ENCODE results near the gene UCK2. TPM values are rescaled to one million over a fixed set of nuclear protein-coding genes. Genes with fewer than 3 reads are reported as not detected.

UCK2 gene
- total RNA-seq, 2 experiments from 2014 or later, result 66.5 to 72.2 TPM

GRCh38 chr1:165858967-165859845 is 31.8 kb downstream of the UCK2 start:
- no peak overlapping the region for H3K4me3 Mint-ChIP-seq
- POLR2A ChIA-PET, result no interaction called here
- intact Hi-C loops (cut with micrococcal nuclease), result no loop called here
- peaks cover 5% of the 10 kb centered on the region for H3K4me1 Mint-ChIP-seq (ENCODE audit: low read depth)
- no peak for ATAC-seq
- H3K9me3 Mint-ChIP-seq, result no peaks in the 10 kb centered on the region
- DNase-seq, result no peak
- no peaks in the 10 kb centered on the region for H3K27me3 Mint-ChIP-seq
- no peak for TF ChIP-seq CTCF (IDR thresholded peaks at IDR 0.05)
- CTCF ChIA-PET, result interaction anchor here (0.8 kb wide), 1 partner anchor 9 kb away, joined by 3 read pairs; no protein-coding TSS in a partner anchor
- H3K27ac Mint-ChIP-seq, result no peak overlapping the region
- peaks cover 3% of the 10 kb centered on the region for H3K36me3 Mint-ChIP-seq (ENCODE audit: low read depth)

GRCh38 chr1:165860065-165860464 is 32.7 kb downstream of the UCK2 start:
- Mint-ChIP-seq H3K4me3 (no peak overlapping the region), H3K36me3 (ENCODE audit: low read depth) (peaks cover 5% of the 10 kb centered on the region), H3K27ac (no peak overlapping the region), H3K9me3 (no peaks in the 10 kb centered on the region), H3K4me1 (ENCODE audit: low read depth) (peaks cover 4% of the 10 kb centered on the region), H3K27me3 (no peaks in the 10 kb centered on the region)
- intact Hi-C loops (cut with micrococcal nuclease), result no loop called here
- DNase-seq, result no peak
- POLR2A ChIA-PET, result interaction anchor here (0.8 kb wide), 1 partner anchor 16 kb away, joined by 3 read pairs; no protein-coding TSS in a partner anchor
- no peak for TF ChIP-seq CTCF (IDR thresholded peaks at IDR 0.05)
- CTCF ChIA-PET, result interaction anchor here (0.8 kb wide), 1 partner anchor 8 kb away, joined by 3 read pairs; no protein-coding TSS in a partner anchor
- ATAC-seq, result no peak

- Mint-ChIP-seq H3K36me3 (ENCODE audit: low read depth) (peaks cover 12% of the 10 kb centered on the region), H3K27me3 (no peaks in the 10 kb centered on the region), H3K9me3 (no peaks in the 10 kb centered on the region), H3K4me1 (ENCODE audit: low read depth) (peaks cover 12% of the 10 kb centered on the region), H3K4me3 (no peak overlapping the region), H3K27ac (no peak overlapping the region)
- no peak for TF ChIP-seq CTCF (IDR thresholded peaks at IDR 0.05)
- intact Hi-C loops (cut with micrococcal nuclease), result no loop called here
- CTCF ChIA-PET, result no interaction called here
- ATAC-seq (no peak), DNase-seq (no peak)
- POLR2A ChIA-PET, result interaction anchor here (2.0 kb wide), 1 partner anchor 33 kb away, joined by 5 read pairs; no protein-coding TSS in a partner anchor
Observed at GRCh38 chr1:165861911-165862310, 34.5 kb downstream of the UCK2 start.

- DNase-seq (no peak), ATAC-seq (no peak)
- no peak overlapping the region for H3K27ac Mint-ChIP-seq
- ChIA-PET POLR2A (interaction anchor here (2.0 kb wide), 1 partner anchor 34 kb away, joined by 5 read pairs; no protein-coding TSS in a partner anchor), CTCF (interaction anchor here (0.9 kb wide), 1 partner anchor 9 kb away, joined by 3 read pairs; no protein-coding TSS in a partner anchor)
- TF ChIP-seq CTCF (IDR thresholded peaks at IDR 0.05), result no peak
- no peaks in the 10 kb centered on the region for H3K9me3 Mint-ChIP-seq
- H3K36me3 Mint-ChIP-seq (ENCODE audit: low read depth), result peaks cover 12% of the 10 kb centered on the region
- no peak overlapping the region for H3K4me3 Mint-ChIP-seq
- intact Hi-C loops (cut with micrococcal nuclease), result no loop called here
- H3K27me3 Mint-ChIP-seq, result no peaks in the 10 kb centered on the region
- peaks cover 10% of the 10 kb centered on the region for H3K4me1 Mint-ChIP-seq (ENCODE audit: low read depth)
Observed at GRCh38 chr1:165862448-165862847, 35.0 kb downstream of the UCK2 start.

- Mint-ChIP-seq H3K36me3 (ENCODE audit: low read depth) (peaks cover 12% of the 10 kb centered on the region), H3K4me3 (no peak overlapping the region), H3K27ac (no peak overlapping the region), H3K9me3 (no peaks in the 10 kb centered on the region), H3K27me3 (no peaks in the 10 kb centered on the region), H3K4me1 (ENCODE audit: low read depth) (peaks cover 12% of the 10 kb centered on the region)
- intact Hi-C loops (cut with micrococcal nuclease), result no loop called here
- no peak for ATAC-seq
- DNase-seq, result no peak
- TF ChIP-seq CTCF (IDR thresholded peaks at IDR 0.05), result no peak
- ChIA-PET POLR2A (interaction anchor here (2.0 kb wide), 1 partner anchor 35 kb away, joined by 5 read pairs; no protein-coding TSS in a partner anchor), CTCF (no interaction called here)
Observed at GRCh38 chr1:165863346-165863745, 35.9 kb downstream of the UCK2 start.
